ENCODE measurements around the gene MYO16.
A peak's percentile ranks its signal among the peaks of the same experiment; 100 is the strongest.

Gene MYO16

DNA sequence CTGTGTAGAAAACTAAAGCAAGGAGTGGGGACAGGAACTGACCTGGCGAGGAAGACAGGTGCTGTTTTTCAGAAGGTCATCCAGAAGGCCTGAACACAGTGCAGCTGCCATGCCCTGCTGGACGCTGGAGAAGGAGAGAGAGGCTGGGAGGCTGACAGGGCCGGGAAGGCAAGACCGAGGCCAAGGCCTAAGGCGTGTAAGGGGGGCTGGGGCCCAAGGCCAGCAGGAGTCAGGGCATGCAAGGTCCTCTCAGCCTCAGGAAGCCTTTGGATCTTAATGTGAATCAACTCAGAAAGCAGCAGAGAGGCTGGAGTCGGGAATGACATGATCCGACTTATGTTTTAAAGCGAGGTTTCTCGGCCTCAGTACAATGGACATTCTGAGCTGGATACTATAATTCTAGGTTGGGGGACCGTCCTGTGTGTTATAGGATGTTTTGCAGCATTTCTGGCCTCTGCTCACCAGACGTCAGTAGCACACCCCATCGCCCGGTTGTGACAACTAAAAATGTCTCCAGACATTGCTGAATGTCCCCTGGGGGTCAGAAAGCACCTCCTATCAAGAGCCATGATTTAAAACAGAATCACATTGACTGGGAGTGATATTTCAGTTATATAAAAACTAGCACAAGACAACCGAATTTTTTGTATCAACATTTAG is 530.4 kb downstream of the MYO16 start:
- no peak for DNase-seq

DNA sequence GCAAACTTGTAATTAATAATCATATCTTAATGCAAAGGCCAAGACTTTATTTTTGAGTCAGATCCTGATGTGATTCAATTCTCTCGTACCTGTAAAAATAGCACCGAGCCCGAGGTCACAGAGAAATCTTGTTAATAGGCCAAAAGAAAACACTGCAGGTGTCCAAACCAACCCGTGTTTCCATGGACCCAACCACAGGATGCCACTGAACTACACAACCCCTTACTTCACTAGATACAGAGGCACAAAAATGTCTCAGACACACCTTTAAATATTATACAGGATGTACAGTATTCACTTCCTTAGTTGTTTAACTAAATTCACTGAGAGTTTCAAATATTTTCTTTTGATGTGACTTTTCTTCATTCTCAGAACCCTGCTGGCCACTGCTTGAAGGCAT is 530.9 kb downstream of the MYO16 start:
- DNase-seq = no peak

DNA sequence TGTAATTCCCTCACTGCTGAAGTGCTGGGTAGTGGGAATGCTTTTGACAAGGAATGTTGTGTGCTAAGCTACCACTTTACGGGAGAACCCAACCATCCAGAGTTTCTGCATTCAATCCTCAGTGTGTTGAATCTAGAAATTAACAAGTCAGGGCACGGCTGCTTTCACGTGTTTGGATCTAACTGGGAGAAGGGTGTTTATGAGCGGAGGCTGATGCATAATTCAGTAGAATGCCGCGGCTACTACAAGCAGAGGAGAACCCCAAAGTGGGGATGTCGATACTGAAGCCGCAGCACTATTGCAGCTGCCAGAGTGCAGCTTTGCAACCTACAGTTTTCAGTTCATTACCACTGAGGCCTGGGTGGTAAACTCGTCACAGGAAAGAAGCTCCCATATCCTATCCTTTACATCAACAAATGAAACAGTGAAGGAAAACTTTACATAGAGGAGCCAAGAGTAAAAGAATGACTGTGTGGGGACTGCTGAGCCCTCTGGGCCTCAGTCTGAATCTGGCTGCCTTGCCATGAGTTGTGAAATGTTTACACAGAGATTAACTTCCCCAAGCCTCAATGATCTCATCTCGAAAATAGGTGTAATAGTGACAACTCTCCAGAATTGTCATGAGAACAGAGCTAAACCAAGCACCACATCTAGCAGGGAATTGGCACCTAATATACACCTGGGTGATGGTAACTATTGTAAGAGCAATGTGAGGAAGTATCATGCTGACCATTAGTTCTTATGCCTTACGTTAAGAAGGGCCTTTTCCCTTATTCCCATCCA is 531.7 kb downstream of the MYO16 start:
- DNase-seq = no peak

DNA sequence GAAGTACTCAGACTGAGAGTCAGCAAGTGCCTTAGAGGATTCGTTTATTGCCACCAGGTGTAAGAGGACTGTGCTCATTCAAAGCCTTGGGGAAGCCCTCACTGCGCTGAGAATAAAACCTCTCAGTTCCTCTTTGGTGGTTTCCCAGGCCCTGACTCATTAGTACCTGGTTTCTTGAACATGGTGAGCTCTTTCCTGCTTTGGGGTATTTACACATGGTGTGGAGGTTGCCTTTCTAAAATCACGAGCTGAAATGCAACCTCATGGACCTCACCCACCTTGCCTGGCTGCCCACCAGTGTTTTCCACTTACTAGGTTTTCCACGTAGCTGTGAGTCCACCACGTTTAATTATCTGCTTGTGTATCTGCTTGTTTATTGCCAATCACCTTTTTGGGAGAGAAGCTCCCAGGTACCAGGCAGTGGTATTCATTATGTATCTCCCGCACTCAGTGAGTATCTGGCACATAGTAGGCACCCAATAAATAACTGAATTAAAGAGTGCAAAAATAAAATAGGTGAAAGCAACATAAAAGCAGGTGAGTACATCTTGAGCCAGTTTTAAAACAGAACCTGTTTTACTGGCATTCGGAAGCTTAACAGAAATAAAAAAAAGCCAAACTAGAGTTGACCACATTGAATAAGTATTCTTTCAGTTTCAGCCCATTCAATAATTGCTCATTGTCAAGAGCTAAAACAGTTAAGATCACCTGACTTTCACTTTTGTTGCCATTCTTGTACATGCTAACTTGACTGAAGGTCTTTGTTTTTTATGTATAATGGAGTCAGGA is 533.0 kb downstream of the MYO16 start:
- peak; percentile 22 for DNase-seq

- no peak for DNase-seq
Observed at GRCh38 chr13:109163037-109163379, 533.6 kb downstream of the MYO16 start.

DNA sequence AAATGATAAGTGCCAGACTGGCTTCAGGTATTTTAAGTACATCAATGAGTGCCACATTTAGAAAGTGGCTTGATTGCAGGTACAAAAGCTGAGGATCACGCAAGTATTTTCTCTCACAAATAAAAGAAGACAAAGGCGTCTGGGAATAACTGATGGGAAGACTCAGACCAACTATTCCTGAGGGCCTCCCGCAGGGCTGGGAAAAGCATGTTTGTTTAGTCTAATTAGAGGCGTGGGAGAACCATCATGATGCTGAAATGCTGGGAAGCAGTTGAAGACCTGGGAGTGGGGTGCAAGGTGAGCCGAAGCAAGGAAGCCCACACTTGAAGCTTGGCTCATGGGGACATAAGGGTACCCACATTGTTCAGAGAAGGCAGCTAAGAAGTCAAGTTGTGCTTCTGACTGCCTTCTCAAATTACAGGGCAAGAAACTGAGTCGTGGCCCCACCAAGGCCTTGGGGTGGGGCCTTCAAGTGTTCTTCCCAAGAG is 536.0 kb downstream of the MYO16 start:
- no peak for DNase-seq

DNA sequence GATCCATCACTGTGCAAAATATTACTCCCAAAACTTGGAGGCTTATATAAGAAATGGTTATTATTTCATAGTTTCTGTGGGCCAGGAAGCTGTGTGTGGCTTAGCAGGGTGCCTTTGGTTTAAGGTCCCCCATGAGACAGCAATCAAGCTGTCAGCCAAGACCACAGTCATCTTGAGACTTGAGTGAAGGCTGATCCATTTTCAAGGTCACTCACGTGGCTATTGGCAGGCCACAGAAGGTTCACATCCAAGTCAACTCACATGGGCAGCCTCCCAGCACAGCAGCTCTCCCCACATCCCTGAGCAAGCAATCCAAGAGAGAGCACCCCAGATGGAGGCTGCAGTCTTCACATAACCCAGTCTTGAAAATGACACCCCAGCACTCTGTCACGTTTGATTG is 537.4 kb downstream of the MYO16 start:
- no peak for DNase-seq

GRCh38 chr13:109172136-109172535 is 542.7 kb downstream of the MYO16 start:
- no peak for DNase-seq

DNA sequence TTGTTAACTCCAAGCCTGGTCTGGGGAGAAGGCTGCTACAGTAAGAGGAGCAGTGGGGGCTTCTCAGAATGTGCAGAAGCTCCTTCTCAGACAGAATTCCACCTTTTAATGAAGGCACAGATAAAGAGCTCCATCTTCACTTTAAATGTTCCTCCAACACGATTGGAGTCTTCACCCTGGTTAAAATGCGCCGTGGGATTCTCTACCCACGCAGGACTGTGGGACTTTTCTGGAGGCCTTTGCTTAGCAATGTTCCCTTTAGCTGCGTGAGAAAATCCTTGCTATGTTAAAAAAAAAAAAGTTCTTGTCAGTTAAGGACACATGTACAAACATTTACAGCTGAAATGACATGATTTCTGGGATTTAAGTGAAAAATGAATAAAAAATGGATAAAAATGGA is 546.3 kb downstream of the MYO16 start:
- no peak for DNase-seq

- no peak for DNase-seq
Observed at GRCh38 chr13:109180905-109181425, 551.6 kb downstream of the MYO16 start.

- no peak for DNase-seq
Observed at GRCh38 chr13:109182777-109183465, 553.5 kb downstream of the MYO16 start.

GRCh38 chr13:109191413-109191812 is 562.0 kb downstream of the MYO16 start:
- no peak for DNase-seq

GRCh38 chr13:109192306-109192705 is 562.9 kb downstream of the MYO16 start:
- no peak for DNase-seq

- DNase-seq = peak; percentile 26
Observed at GRCh38 chr13:109196948-109197347, 567.5 kb downstream of the MYO16 start.

- DNase-seq = no peak
Observed at GRCh38 chr13:109198585-109198984, 569.2 kb downstream of the MYO16 start.

DNA sequence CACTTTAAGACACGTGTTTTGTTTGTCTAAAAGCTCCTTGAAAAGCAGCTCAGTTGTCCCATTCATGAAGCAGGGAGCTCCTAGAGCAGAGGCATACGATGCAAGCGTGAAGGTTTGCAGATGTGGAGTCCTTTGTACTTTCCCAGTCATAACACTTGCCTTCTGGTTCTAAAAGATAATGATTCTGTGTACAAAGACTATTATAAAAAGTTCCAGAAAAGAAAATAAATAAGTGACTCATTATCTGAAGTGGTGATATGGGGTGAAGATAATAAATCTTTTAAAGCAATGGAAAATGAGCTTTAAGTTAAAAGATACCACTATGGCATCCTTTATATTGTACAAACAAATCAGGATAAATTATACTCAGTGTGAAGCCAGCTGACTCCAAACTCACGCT is 569.9 kb downstream of the MYO16 start:
- DNase-seq = no peak

- no peak for DNase-seq
Observed at GRCh38 chr13:109200556-109200955, 571.1 kb downstream of the MYO16 start.

GRCh38 chr13:109203587-109203986 is 574.2 kb downstream of the MYO16 start:
- no peak for DNase-seq

- DNase-seq = no peak
Observed at GRCh38 chr13:109204252-109204651, 574.8 kb downstream of the MYO16 start.

- no peak for DNase-seq
Observed at GRCh38 chr13:109204657-109205056, 575.2 kb downstream of the MYO16 start.

DNA sequence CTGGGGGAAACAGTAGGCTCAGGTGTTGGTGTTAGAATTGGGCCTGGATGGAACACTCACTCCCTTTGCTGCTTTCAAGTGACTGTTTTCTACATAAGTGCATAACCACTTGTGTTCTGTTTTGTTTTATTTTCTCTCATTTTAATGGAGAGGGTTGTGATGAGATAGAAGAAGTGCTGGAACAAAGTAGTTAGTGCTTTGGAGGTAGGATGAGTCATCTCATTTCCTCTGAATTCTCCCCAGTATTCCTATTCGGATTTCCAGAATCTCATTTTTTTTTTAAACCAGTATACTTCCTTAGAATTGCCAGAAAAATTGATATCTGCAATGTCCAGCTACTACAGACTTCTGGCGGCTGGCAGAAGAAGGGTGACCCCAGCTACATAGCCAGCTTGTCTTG is 575.9 kb downstream of the MYO16 start:
- no peak for DNase-seq

DNA sequence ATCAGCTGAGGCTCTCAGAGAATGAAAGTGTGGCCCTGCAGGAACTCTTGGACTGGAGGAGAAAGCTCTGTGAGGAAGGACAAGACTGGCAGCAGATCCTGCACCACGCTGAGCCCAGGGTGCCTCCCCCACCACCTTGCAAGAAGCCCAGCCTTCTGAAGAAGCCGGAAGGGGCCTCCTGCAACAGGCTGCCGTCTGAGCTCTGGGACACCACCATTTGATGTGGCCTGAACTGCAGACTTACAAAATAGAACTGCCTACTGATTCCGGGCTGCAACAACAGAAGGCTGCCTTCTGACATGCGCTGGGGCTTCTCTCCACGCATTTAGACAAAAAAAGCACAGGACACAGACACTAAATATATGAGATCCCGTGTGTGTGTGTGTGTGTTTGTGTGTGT is 577.2 kb downstream of the MYO16 start:
- DNase-seq = no peak

DNA sequence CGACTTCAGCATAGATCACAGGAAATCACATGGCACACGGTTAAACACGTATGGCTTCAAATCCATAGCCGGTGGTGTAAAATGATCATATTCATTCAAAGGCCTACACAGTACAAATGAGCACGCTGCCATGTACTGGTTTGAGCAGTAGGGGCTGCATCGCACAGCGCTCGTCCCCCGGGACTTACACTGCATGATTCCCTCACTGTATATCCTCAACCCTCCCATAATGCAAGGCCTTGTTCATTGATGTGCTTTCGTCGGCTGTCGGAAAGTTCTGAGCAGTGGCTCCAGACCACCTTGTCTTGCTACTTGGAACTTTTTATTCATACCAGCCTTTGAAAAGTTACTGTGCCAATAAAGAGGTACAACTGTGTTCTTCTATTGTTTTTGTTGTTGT is 578.2 kb downstream of the MYO16 start:
- DNase-seq = no peak

Data from hematopoietic multipotent progenitor cell treated with erythropoietin and hydrocortisone succinate and interleukin-3 and kit ligand, for 6 days (in vitro differentiated cells).